NOMO-1 treated with DMSO at 0.1 percent for 48 hours (cell line): ENCODE data around the gene LHFPL2.

ENCODE experiments used
- DNase-seq: peaks from one replicate; lab custom pipeline; 2025; ENCODE audit not compliant: unreplicated experiment; lab: John Stamatoyannopoulos, UW

LHFPL2 gene

GRCh38 chr5:78527925-78528324 is 120.6 kb downstream of the LHFPL2 start:
- no peak for DNase-seq

- DNase-seq, result no peak
Observed at GRCh38 chr5:78527054-78527859, 121.3 kb downstream of the LHFPL2 start.

- DNase-seq, result no peak
Observed at GRCh38 chr5:78526049-78526525, 122.5 kb downstream of the LHFPL2 start.

- DNase-seq, result no peak
Observed at GRCh38 chr5:78523314-78524193, 125.0 kb downstream of the LHFPL2 start.

GRCh38 chr5:78522476-78523260 is 125.9 kb downstream of the LHFPL2 start:
- DNase-seq, result no peak

- no peak for DNase-seq
Observed at GRCh38 chr5:78521455-78521854, 127.1 kb downstream of the LHFPL2 start.

- DNase-seq, result no peak
Observed at GRCh38 chr5:78519198-78519941, 129.2 kb downstream of the LHFPL2 start.

GRCh38 chr5:78518365-78519197 is 130.0 kb downstream of the LHFPL2 start:
- DNase-seq, result no peak

GRCh38 chr5:78515670-78516069 is 132.9 kb downstream of the LHFPL2 start:
- no peak for DNase-seq

GRCh38 chr5:78514427-78515330 is 133.9 kb downstream of the LHFPL2 start:
- no peak for DNase-seq

GRCh38 chr5:78513441-78513840 is 135.1 kb downstream of the LHFPL2 start:
- DNase-seq, result no peak

GRCh38 chr5:78512435-78512834 is 136.1 kb downstream of the LHFPL2 start:
- DNase-seq, result no peak

- DNase-seq, result peak; percentile 57
Observed at GRCh38 chr5:78511121-78511906, 137.3 kb downstream of the LHFPL2 start.

GRCh38 chr5:78509884-78510769 is 138.4 kb downstream of the LHFPL2 start:
- DNase-seq, result no peak

- DNase-seq, result no peak
Observed at GRCh38 chr5:78509145-78509865, 139.3 kb downstream of the LHFPL2 start.

- DNase-seq, result no peak
Observed at GRCh38 chr5:78508186-78508765, 140.3 kb downstream of the LHFPL2 start.
